Large intestine (tissue), 1 donor: Measurements from ENCODE around the gene ANXA2R. TPM values are rescaled to one million over a fixed set of nuclear protein-coding genes. Genes with fewer than 3 reads are reported as not detected.

Experiments
- polyA plus RNA-seq: library from polyadenylated mRNA; unstranded; fragments of 120-200 nt; gene quantifications from one replicate; pipeline ENCODE4 v1.2.1, GENCODE V29; 2013

The ANXA2R gene
- polyA plus RNA-seq, 1 donor, result 1.4 TPM

Other genes with a start within 250 kb of the ANXA2R start
- 2,350 TPM for gene SELENOP, start 228.4 kb downstream of the ANXA2R start, polyA plus RNA-seq
- 40.1 TPM for gene ZNF131, start 80.6 kb upstream of the ANXA2R start, polyA plus RNA-seq
- gene NIM1K, start 151.9 kb upstream of the ANXA2R start, polyA plus RNA-seq, result 0.21 TPM